Ishikawa (cell line): ENCODE measurements around the gene ACTN1.

ENCODE experiments used
- CEBPB ChIP-seq: IDR thresholded peaks from 2 replicates; pipeline ENCODE4 v1.6.1; 2012
- CREB1 ChIP-seq: IDR thresholded peaks from 2 replicates; pipeline ENCODE4 v1.6.1; 2012; ENCODE audit warnings: low read depth
- EGR1 ChIP-seq: IDR thresholded peaks from 2 replicates; pipeline ENCODE4 v1.6.1; 2012
- EP300 ChIP-seq: IDR thresholded peaks from 2 replicates; pipeline ENCODE4 v1.6.1; 2012; ENCODE audit warnings: borderline replicate concordance
- FOXM1 ChIP-seq: IDR thresholded peaks from 2 replicates; pipeline ENCODE4 v1.6.1; 2012; ENCODE audit warnings: low read depth, borderline replicate concordance
- NFIC ChIP-seq: IDR thresholded peaks from 2 replicates; pipeline ENCODE4 v1.6.1; 2012
- RAD21 ChIP-seq: IDR thresholded peaks from 2 replicates; pipeline ENCODE4 v1.6.1; 2012; ENCODE audit warnings: low read depth
- REST ChIP-seq: IDR thresholded peaks from 2 replicates; pipeline ENCODE4 v1.6.1; 2012; ENCODE audit warnings: low read depth, mild to moderate bottlenecking
- TAF1 ChIP-seq: IDR thresholded peaks from 2 replicates; pipeline ENCODE4 v1.6.1; 2012; ENCODE audit warnings: low read depth, mild to moderate bottlenecking
- TCF12 ChIP-seq: IDR thresholded peaks from 2 replicates; pipeline ENCODE4 v1.6.1; 2012; ENCODE audit warnings: low read depth
- TEAD4 ChIP-seq: IDR thresholded peaks from 2 replicates; pipeline ENCODE4 v1.6.1; 2012
- USF1 ChIP-seq: IDR thresholded peaks from 2 replicates; pipeline ENCODE4 v1.6.1; 2012
- YY1 ChIP-seq: IDR thresholded peaks from 2 replicates; pipeline ENCODE4 v1.6.1; 2012; ENCODE audit warnings: low read depth
- TF ChIP-seq, protein P1 (sequence below): IDR thresholded peaks from 2 replicates; pipeline ENCODE4 v1.6.1; 2012

GRCh38 chr14:68943107-68943506 is 36.0 kb downstream of the ACTN1 start:
- TF ChIP-seq YY1 (no peak), RAD21 (no peak), EGR1 (no peak), TEAD4 (no peak), CEBPB (no peak), EP300 (no peak), CREB1 (no peak), TCF12 (no peak), REST (no peak), FOXM1 (no peak), NFIC (no peak), TAF1 (no peak), USF1 (no peak)
- TF ChIP-seq, protein P1, sequence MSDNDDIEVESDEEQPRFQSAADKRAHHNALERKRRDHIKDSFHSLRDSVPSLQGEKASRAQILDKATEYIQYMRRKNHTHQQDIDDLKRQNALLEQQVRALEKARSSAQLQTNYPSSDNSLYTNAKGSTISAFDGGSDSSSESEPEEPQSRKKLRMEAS: no peak
